Measurements from ENCODE around the gene LRCOL1. TPM values are rescaled to one million over a fixed set of nuclear protein-coding genes. Genes with fewer than 3 reads are reported as not detected.
"Not testable (repeated sequence)": the region's sequence is repeated elsewhere in the genome, so short reads cannot be mapped to it uniquely, and the experiment has no call there.

The LRCOL1 gene
- total RNA-seq, 1 experiment from 2014 or later = not detected

DNA sequence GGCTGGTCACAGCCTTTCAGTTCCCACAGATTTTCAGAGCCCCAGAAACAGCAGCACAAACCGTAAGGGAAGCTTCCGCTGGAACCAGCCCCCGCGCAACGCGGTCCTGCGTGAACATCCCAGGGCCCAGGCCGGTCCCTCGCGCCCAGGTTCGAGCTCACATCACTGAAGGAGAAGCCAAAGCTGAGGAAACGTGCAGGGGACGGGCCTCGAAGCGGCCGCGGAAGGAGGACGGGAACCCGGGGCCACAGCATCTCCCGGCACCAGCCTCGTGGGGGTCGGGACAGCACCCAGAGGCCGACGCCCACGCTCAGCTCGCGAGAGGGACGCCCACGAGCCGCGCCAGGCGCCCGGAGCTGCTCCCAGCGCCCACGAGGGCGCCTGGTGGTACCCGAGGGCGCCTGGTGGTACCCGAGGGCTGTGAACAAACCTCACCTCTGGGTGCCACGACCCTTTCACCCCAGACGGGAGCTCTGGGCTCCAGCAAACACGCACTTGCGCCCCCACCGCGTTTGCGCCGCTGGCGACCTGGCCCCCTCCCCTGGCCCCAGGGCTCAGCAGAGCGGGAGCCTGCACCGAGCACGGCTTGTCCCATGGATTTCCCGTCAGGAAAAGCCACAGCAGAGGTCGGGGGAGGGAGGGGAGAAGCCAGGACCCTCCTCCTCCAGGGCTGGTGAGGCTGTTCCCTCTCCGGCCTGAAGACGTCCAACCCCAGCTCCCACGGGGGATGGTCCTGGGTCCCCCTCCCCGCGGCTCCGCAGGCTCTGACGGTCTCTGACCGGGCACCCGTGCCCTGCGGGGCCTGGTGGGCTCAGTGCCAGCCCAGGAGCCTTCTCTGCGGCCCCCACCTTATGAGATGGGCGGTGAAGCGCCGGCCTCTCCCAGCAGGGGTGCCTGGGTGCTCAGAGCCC lies 6.9 kb downstream of the LRCOL1 start:
- H3K4me1 ChIP-seq = no peaks in the 10 kb centered on the region
- no peaks in the 10 kb centered on the region for H3K9me3 ChIP-seq (replicated peaks)
- no peak overlapping the region for H3K4me3 ChIP-seq
- H3K36me3 ChIP-seq = no peaks in the 10 kb centered on the region
- H3K27ac ChIP-seq = no peak overlapping the region
- H3K27me3 ChIP-seq = no peaks in the 10 kb centered on the region
- no peak for DNase-seq

DNA sequence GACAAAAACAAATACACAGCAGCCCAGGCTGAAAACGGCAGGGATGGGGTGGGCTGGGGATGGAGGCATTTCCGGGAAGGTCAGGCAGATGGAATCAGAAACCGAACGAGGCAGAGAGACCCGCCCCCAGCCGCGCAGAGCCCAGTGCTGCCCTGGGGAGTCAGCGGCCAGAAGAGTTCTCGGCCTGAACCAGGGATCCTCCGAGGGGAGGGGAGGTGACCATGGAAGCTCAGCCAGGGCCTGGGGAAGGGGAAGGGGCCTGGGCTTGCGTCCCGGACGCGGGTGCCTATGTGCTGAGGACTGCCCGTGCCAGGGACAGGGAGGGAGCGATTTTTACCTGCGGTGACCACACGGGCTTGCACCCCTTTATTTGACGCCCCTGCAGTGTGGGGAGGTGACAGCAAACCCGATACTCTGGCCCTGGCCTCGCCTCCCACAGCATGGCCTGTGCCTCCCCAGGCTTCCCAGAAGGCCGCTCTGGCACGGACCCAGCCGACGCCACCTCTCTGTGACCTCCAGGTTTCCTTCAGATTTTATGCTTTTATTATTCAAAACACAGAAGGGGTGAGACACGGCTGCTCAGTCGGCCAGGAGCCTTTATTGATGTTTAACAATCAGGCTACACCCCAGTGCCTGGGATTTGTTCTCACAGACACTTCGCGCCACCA lies 7.7 kb downstream of the LRCOL1 start:
- DNase-seq = no peak
- H3K4me3 ChIP-seq = no peak overlapping the region
- no peaks in the 10 kb centered on the region for H3K4me1 ChIP-seq
- H3K27ac ChIP-seq = no peak overlapping the region
- H3K36me3 ChIP-seq = no peaks in the 10 kb centered on the region
- H3K27me3 ChIP-seq = no peaks in the 10 kb centered on the region
- no peaks in the 10 kb centered on the region for H3K9me3 ChIP-seq (replicated peaks)

DNA sequence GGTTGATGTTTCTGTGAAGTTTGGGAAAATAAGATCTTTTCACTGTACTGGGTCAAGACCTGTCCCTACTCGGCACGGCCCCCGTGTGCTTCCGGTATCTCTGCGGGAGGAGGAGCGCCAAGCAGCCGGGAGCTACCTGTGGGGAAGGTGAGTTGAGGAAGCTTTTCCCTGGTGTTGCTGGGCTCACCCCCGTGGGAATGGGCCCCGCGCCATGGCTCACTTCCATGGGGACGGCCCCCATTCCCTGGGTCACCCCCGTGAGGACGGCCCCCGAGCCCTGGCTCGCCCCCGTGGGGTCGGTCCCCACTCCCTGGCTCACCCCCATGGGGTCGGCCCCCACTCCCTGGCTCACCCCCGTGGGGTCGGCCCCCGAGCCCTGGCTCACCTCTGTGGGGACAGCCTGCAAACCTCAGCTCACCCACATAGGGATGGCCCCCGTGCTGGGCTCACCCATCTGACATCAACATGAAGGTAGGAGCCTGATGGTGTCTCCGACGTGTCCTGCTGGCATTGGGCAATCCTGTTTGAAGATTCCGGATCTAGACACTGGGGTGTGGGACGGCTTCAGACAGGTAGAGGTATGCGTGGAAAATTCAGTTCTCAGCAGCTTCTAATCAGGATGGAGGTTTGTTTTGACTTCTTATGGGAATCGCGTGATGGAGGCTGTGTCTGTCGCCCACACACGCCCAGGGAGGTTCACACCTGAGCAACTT lies 9.1 kb downstream of the LRCOL1 start:
- DNase-seq = no peak
- no peaks in the 10 kb centered on the region for H3K9me3 ChIP-seq (replicated peaks)
- no peaks in the 10 kb centered on the region for H3K27me3 ChIP-seq
- no peaks in the 10 kb centered on the region for H3K36me3 ChIP-seq
- H3K27ac ChIP-seq = no peak overlapping the region
- 0 out of 2 replicates have a peak, but pooled peaks cover 4% of the 10 kb centered on the region for H3K4me1 ChIP-seq
- H3K4me3 ChIP-seq = no peak overlapping the region

DNA sequence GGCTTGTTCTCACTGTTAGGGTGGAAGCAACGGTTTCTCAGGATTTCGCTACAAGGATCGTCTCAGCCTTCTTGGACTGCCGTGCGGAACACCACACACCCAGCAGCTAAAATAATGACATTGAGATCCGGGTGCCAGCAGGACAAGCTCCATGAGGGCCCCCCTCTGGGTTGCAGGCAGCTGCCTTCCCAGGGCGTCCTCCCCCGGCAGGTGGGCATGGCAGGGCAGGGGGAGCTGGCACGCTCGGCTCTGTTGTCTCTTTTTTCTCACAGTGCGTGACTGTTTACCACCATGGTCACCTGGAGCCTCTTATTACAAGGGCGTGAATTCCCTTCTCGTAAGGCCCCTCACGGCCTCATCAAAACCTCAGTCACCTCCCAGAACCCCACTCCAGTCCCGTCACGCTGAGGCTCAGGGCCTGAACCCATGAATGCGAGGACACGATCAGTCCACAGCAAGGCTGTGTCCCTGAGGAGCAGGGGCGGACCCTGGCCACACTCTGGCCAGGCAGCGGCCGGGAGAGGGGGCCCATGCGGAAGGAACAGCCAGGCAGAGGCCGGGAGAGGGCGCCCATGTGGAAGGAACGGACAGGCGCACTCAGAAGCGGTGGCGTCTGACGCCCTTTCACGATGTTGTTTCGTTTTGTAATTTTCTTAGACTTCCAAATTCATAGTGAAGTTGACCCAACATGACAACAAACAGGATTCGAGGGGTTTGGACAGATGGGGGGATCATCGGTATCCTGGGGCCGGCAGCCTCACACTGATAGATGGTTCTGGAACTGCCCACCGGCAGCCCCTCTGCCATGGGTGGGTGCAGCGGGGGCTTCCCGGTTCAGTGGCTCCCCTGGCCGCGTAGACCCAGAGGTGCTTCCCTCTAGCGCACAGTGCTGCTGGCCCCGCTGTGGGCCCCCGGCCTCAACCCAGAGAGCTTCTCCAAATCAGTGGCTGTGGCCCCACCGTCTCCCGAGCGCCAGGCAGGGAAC lies 10.0 kb downstream of the LRCOL1 start:
- no peak overlapping the region for H3K27ac ChIP-seq
- H3K4me1 ChIP-seq = 0 out of 2 replicates have a peak, but pooled peaks cover 4% of the 10 kb centered on the region
- no peaks in the 10 kb centered on the region for H3K9me3 ChIP-seq (replicated peaks)
- no peaks in the 10 kb centered on the region for H3K27me3 ChIP-seq
- no peaks in the 10 kb centered on the region for H3K36me3 ChIP-seq
- H3K4me3 ChIP-seq = no peak overlapping the region
- peak in 1 of 2 experiments; percentile 31 for DNase-seq

DNA sequence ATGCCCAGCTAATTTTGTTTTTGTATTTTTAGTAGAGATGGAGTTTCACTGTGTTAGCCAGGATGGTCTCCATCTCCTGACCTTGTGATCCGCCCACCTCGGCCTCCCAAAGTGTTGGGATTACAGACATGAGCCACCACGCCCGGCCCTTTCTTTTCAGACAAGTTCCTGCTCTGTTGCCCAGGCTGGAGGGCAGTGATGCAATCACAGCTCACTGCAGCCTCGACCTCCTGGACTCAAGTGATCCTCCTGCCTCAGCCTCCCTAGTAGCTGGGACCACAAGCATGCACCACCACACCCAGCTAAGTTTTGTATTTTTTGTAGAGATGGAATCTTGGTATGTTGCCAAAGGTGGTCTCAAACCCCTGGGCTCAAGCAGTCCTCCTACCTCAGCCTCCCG lies 10.9 kb downstream of the LRCOL1 start:
- not testable (repeated sequence) for H3K27ac ChIP-seq; DNase-seq; H3K9me3 ChIP-seq (replicated peaks); H3K27me3 ChIP-seq; H3K36me3 ChIP-seq; H3K4me3 ChIP-seq; H3K4me1 ChIP-seq

DNA sequence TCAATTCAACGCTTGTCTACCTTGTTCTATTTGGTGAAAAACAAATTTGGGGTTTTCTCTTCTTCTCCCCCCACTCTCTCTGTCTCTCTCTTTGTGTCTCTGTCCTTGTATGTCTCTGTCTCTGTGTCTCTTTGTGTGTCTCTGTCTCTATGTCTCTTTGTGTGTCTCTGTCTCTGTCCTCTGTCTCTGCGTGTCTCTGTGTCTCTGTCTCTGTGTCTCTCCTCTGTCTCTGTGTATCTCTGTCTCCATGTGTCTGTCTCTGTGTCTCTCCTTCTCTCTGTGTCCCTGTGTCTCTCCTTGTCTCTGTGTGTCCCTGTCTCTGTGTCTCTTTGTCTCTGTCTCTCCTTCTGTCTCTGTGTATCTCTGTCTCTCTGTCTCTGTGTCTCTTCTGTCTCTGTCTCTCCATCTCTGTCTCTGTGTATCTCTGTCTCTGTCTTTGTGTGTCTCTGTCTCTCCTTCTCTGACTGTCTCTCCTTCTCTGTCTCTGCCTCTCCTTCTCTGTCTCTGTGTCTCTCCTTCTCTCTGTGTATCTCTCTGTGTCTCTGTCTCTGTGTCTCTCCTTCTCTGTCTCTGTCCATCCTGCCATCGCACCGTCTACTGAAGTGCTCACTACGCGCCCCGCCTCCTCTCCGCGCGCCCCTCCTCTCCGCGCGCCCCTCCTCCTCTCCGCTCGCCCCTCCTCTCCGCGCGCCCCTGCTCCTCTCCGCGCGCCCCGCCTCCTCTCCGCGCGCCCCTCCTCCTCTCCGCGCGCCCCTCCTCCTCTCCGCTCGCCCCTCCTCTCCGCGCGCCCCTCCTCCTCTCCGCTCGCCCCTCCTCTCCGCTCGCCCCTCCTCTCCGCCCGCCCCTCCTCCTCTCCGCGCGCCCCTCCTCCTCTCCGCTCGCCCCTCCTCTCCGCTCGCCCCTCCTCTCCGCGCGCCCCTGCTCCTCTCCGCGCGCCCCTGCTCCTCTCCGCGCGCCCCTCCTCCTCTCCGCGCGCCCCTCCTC lies 12.8 kb downstream of the LRCOL1 start:
- H3K9me3 ChIP-seq (replicated peaks) = no peaks in the 10 kb centered on the region
- no peaks in the 10 kb centered on the region for H3K36me3 ChIP-seq
- no peaks in the 10 kb centered on the region for H3K27me3 ChIP-seq
- H3K4me3 ChIP-seq = peak overlapping the region; percentile 63
- DNase-seq = peak; percentile 59 to 68
- H3K27ac ChIP-seq = no peak overlapping the region
- 0 out of 2 replicates have a peak, but pooled peaks cover 4% of the 10 kb centered on the region for H3K4me1 ChIP-seq

DNA sequence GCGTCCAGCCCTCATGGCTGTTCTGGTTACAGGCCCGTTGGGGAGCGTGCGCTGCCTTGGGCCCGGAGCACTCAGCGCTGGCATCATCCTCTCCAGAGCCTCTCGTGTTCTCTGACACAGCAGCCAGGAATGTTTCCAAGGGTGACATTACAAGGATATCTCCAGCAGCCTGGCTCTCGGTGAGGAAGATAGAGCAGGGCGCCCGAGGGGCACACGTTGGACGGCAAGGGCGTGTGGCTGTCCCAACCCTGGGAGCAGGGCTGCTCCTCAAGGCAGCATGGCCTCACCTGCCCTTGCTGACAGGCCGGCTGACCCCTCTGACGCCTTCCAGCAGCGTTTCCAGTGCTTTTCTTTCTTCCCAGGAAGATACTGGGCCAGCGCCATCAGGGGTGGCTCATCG lies 14.4 kb downstream of the LRCOL1 start:
- Histone ChIP-seq H3K36me3 (no peaks in the 10 kb centered on the region), H3K4me1 (0 out of 2 replicates have a peak, but pooled peaks cover 4% of the 10 kb centered on the region), H3K27me3 (no peaks in the 10 kb centered on the region), H3K9me3 (replicated peaks) (no peaks in the 10 kb centered on the region), H3K4me3 (no peak overlapping the region), H3K27ac (no peak overlapping the region)
- no peak for DNase-seq

DNA sequence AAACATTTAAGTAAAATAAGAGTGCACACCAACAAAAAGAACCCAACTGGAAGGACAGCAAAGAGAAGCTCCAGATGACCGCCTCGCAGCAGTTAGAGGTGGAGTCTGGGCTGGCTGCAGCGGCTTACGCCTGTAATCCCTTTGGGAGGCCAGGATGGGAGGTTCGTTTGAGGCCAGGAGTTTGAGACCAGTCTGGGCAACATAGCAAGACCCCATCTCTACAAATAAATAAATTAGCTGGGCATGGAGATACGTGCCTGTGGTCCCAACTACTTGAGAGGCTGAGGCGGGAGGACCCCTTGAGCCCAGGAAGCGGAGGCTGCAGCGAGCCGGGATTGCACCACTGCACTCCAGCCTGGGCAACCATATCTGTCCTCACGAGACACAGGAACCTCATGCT lies 15.2 kb downstream of the LRCOL1 start:
- H3K4me3 ChIP-seq = no peak overlapping the region
- H3K27me3 ChIP-seq = no peaks in the 10 kb centered on the region
- H3K36me3 ChIP-seq = no peaks in the 10 kb centered on the region
- H3K4me1 ChIP-seq = 0 out of 2 replicates have a peak, but pooled peaks cover 4% of the 10 kb centered on the region
- H3K9me3 ChIP-seq (replicated peaks) = no peaks in the 10 kb centered on the region
- no peak for DNase-seq
- H3K27ac ChIP-seq = no peak overlapping the region

DNA sequence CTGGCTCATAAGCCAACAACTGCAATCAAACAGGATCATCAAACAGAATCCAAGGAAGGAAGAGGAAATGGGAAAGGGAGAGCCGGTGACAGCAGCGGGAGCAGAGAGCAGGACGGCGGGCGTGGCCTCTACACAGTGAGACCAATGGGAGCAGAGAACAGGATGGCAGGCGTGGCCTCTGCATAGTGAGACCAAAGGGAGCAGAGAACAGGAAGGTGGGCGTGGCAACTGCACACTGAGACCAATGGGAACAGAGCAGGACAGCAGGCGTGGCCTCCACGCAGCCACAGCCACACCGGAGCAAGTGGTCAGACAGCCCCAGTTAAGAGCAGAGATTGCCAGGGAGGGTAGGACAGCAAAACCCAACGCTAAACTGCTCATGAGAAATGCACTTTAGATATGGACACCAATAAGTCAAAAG lies 16.4 kb downstream of the LRCOL1 start:
- Histone ChIP-seq H3K4me1 (0 out of 2 replicates have a peak, but pooled peaks cover 4% of the 10 kb centered on the region), H3K9me3 (replicated peaks) (no peaks in the 10 kb centered on the region), H3K4me3 (no peak overlapping the region), H3K27ac (no peak overlapping the region), H3K27me3 (no peaks in the 10 kb centered on the region), H3K36me3 (no peaks in the 10 kb centered on the region)
- peak; percentile 76 to 84 for DNase-seq

DNA sequence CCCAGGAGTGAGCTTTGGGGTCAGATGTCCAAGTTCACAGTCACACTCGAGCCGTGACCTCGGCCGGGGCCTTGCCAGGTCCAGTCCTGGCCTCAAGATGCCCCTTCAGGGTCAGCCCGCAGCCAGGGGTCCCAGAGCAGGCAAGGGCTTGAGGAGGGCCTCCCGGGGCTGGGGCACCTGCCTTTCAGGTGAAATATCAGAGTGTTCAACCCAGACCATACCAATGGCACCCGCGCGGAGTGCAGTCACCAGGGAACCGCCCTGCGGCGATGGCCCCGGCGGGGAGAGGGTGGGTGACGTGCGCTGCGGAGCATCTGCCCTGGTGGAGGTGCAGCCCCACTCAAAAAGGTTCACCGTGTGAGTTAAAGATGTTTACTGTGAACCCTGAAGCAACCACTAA lies 16.9 kb downstream of the LRCOL1 start:
- H3K4me1 ChIP-seq = 0 out of 2 replicates have a peak, but pooled peaks cover 4% of the 10 kb centered on the region
- no peak overlapping the region for H3K4me3 ChIP-seq
- H3K9me3 ChIP-seq (replicated peaks) = no peaks in the 10 kb centered on the region
- no peaks in the 10 kb centered on the region for H3K27me3 ChIP-seq
- H3K27ac ChIP-seq = no peak overlapping the region
- no peak for DNase-seq
- H3K36me3 ChIP-seq = no peaks in the 10 kb centered on the region

DNA sequence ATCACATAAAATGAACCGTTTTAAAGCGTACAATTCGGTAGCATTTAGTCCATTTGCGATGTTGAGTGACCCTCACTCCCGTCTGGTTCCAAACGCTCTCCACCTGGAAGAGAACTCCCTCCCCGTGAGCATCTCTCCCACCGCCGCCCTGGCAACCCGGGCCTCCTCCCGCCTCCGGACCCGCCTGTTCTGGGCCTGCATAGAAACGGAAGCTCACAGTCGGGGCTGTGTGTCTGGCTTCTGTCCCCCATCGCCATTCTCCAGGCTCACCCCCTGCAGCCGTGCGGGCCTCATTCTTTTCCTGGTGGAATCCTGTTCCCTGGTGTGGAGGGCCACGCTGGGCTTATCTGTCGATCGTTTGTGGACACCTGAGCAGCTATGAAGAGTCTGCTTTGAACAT lies 17.3 kb downstream of the LRCOL1 start:
- H3K4me1 ChIP-seq = 0 out of 2 replicates have a peak, but pooled peaks cover 4% of the 10 kb centered on the region
- DNase-seq = no peak
- H3K27me3 ChIP-seq = no peaks in the 10 kb centered on the region

DNA sequence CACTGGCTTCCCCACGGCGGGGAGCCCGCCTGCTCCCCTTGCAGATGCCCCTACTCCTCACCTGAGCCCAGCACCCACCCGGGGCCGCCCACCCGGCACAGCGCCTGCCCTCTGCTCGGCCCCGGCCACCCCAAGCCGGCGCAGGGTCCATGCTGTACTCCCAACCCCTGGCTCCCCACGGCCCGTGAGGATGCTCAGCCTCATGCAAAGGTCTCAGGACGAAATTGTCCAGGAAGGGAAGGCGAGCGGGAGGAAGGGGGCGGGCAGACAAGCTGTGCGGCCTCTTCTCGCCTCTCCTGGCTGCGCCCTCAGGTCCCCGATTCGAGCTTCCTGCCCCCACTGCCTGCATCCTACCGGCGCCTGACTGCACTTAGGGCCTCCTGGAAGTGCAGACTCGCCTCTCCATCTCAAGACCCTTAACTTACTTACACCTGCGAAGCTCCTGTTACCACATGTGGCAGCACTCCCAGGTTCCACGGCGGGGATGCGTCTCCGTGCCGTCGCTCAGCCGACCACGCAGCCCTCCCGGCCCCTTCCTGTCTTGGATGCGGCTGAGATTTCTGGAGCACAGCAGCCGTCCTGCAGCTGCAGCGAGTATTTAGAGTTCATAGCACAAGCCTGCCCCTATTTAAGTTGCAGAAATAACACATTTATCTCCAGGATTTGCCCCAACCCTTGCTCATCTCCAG lies 18.0 kb downstream of the LRCOL1 start:
- Histone ChIP-seq H3K27me3 (no peaks in the 10 kb centered on the region), H3K9me3 (replicated peaks) (no peaks in the 10 kb centered on the region), H3K36me3 (no peaks in the 10 kb centered on the region), H3K4me1 (0 out of 2 replicates have a peak, but pooled peaks cover 1% of the 10 kb centered on the region), H3K4me3 (no peak overlapping the region), H3K27ac (no peak overlapping the region)
- DNase-seq = no peak

More for the DNA sequence above, 17.3 kb downstream of the LRCOL1 start:
- Histone ChIP-seq H3K4me3 (no peak overlapping the region), H3K36me3 (no peaks in the 10 kb centered on the region), H3K9me3 (replicated peaks) (no peaks in the 10 kb centered on the region), H3K27ac (no peak overlapping the region)

Data from SJCRH30 (cell line).